ENCODE data around the gene CEP72. TPM values are rescaled to one million over a fixed set of nuclear protein-coding genes. Genes with fewer than 3 reads are reported as not detected.

CEP72 gene
- total and polyA plus RNA-seq, 4 donors = 1.3 to 5.9 (median 2.6) TPM

DNA sequence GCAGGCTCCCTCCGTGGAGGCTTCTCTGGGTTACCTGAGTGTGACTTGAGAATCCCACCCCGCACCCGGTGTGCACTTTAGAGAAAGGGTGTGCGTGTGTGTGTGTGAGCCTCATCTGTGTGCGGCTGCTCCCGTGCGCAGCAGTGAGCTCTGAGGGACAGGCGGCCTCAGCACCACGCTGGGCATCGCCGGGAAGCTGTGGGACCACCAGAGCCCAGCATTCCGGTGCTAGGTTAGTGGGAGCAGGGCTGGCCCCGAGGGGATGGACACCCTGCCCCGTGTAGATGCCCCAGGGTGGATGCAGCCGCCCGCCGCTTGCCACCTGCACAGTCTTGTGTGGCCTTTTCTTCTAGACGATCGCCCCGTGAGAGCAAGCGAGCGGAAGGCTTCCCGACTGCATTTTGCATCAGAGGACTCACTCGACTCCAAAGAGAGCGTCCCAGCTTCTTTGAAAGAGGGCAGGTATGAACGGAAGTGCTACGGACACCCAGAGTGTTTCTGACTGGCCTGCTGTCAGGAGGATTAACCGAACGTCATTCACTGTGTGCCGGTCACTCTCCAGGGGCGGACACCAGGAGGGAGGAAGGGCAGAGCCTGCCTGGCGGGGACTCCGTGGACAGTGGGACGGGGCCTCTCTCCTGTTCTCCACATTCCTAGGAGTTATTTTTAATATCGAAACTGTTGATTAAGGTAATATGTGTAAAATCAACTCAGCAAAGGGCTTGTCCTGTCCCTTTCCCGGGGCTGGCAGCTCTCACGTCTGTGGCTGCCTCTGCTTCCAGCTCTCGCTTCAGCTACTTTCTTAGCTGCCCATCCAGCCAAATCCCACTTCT lies 12.2 kb downstream of the CEP72 start:
- no peak overlapping the region for H3K9ac ChIP-seq (ENCODE audit: low read depth in 1 of 2, low read length in 2 of 2)
- no peaks in the 10 kb centered on the region for H3K27me3 ChIP-seq (ENCODE audit: control insufficient read depth in 4 of 4, insufficient read depth in 4 of 4, low read length in 3 of 4)
- no peak for DNase-seq (ENCODE audit: low spot score)
- H3K9me3 ChIP-seq (ENCODE audit: control insufficient read depth in 4 of 4, low read length in 3 of 4) = no peaks in the 10 kb centered on the region
- H3K4me3 ChIP-seq (ENCODE audit: low read depth in 1 of 3, low read length in 3 of 3) = no peak overlapping the region
- H3K27ac ChIP-seq (ENCODE audit: low read depth in 1 of 2, low read length in 2 of 2) = no peak overlapping the region
- 97% methylated on average over 38 of the region's 38 CpGs for WGBS
- H3K36me3 ChIP-seq (ENCODE audit: control insufficient read depth in 4 of 4, insufficient read depth in 3 of 4, low read depth in 1 of 4, low read length in 3 of 4) = peaks cover 10 to 50% (median 14%) of the 10 kb centered on the region in 4 donors
- TF ChIP-seq TAF1 (conservative IDR thresholded peaks at IDR 0.05) (no peak), RAD21 (IDR thresholded peaks at IDR 0.05) (no peak), RXRA (IDR thresholded peaks at IDR 0.05) (no peak), FOXA1 (IDR thresholded peaks at IDR 0.05) (no peak), HNF4A (conservative IDR thresholded peaks at IDR 0.05) (no peak), FOXA2 (IDR thresholded peaks at IDR 0.05) (no peak), YY1 (IDR thresholded peaks at IDR 0.05) (no peak), GABPA (IDR thresholded peaks at IDR 0.05 in 1 of 2, conservative IDR thresholded peaks at IDR 0.05 in 1 of 2) (no peak), JUND (IDR thresholded peaks at IDR 0.05) (no peak)
- TF ChIP-seq, protein P1, sequence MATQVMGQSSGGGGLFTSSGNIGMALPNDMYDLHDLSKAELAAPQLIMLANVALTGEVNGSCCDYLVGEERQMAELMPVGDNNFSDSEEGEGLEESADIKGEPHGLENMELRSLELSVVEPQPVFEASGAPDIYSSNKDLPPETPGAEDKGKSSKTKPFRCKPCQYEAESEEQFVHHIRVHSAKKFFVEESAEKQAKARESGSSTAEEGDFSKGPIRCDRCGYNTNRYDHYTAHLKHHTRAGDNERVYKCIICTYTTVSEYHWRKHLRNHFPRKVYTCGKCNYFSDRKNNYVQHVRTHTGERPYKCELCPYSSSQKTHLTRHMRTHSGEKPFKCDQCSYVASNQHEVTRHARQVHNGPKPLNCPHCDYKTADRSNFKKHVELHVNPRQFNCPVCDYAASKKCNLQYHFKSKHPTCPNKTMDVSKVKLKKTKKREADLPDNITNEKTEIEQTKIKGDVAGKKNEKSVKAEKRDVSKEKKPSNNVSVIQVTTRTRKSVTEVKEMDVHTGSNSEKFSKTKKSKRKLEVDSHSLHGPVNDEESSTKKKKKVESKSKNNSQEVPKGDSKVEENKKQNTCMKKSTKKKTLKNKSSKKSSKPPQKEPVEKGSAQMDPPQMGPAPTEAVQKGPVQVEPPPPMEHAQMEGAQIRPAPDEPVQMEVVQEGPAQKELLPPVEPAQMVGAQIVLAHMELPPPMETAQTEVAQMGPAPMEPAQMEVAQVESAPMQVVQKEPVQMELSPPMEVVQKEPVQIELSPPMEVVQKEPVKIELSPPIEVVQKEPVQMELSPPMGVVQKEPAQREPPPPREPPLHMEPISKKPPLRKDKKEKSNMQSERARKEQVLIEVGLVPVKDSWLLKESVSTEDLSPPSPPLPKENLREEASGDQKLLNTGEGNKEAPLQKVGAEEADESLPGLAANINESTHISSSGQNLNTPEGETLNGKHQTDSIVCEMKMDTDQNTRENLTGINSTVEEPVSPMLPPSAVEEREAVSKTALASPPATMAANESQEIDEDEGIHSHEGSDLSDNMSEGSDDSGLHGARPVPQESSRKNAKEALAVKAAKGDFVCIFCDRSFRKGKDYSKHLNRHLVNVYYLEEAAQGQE (IDR thresholded peaks at IDR 0.05) = no peak
- TF ChIP-seq, protein P2, sequence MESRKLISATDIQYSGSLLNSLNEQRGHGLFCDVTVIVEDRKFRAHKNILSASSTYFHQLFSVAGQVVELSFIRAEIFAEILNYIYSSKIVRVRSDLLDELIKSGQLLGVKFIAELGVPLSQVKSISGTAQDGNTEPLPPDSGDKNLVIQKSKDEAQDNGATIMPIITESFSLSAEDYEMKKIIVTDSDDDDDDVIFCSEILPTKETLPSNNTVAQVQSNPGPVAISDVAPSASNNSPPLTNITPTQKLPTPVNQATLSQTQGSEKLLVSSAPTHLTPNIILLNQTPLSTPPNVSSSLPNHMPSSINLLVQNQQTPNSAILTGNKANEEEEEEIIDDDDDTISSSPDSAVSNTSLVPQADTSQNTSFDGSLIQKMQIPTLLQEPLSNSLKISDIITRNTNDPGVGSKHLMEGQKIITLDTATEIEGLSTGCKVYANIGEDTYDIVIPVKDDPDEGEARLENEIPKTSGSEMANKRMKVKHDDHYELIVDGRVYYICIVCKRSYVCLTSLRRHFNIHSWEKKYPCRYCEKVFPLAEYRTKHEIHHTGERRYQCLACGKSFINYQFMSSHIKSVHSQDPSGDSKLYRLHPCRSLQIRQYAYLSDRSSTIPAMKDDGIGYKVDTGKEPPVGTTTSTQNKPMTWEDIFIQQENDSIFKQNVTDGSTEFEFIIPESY (IDR thresholded peaks at IDR 0.05) = no peak
- TF ChIP-seq, protein P3, sequence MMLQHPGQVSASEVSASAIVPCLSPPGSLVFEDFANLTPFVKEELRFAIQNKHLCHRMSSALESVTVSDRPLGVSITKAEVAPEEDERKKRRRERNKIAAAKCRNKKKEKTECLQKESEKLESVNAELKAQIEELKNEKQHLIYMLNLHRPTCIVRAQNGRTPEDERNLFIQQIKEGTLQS (IDR thresholded peaks at IDR 0.05) = no peak
- H3K4me1 ChIP-seq (ENCODE audit: control insufficient read depth in 4 of 4, insufficient read depth in 4 of 4, low read length in 3 of 4) = no peaks in the 10 kb centered on the region

DNA sequence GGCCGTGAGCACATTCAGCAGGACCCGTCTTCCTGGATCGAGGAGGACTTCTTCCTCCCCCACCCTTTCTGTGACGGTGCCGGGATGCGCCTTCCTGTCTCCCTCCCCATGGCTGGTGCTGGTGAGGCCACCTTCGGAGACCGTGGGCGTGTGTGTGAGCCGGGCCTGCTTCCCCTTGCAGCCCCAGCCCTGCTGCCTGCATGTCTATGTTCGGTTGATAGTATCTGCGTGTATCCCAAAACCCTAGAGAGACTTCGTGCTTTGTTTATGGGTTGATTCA lies 12.8 kb downstream of the CEP72 start:
- Histone ChIP-seq H3K4me1 (ENCODE audit: control insufficient read depth in 4 of 4, insufficient read depth in 4 of 4, low read length in 3 of 4) (no peaks in the 10 kb centered on the region), H3K9me3 (ENCODE audit: control insufficient read depth in 4 of 4, low read length in 3 of 4) (no peaks in the 10 kb centered on the region), H3K27me3 (ENCODE audit: control insufficient read depth in 4 of 4, insufficient read depth in 4 of 4, low read length in 3 of 4) (no peaks in the 10 kb centered on the region), H3K36me3 (ENCODE audit: control insufficient read depth in 4 of 4, insufficient read depth in 3 of 4, low read depth in 1 of 4, low read length in 3 of 4) (peaks cover 9 to 44% (median 12%) of the 10 kb centered on the region in 4 donors), H3K9ac (ENCODE audit: low read depth in 1 of 2, low read length in 2 of 2) (no peak overlapping the region), H3K4me3 (ENCODE audit: low read depth in 1 of 3, low read length in 3 of 3) (no peak overlapping the region), H3K27ac (ENCODE audit: low read depth in 1 of 2, low read length in 2 of 2) (no peak overlapping the region)
- WGBS = 90% methylated on average over 13 of the region's 13 CpGs
- DNase-seq (ENCODE audit: low spot score) = no peak
- TF ChIP-seq, protein P3 (IDR thresholded peaks at IDR 0.05) = no peak
- TF ChIP-seq EGR1 (IDR thresholded peaks at IDR 0.05; ENCODE audit: low read depth in 2 of 2) = no peak
- TF ChIP-seq GABPA (IDR thresholded peaks at IDR 0.05 in 1 of 2, conservative IDR thresholded peaks at IDR 0.05 in 1 of 2) = no peak
- TF ChIP-seq, protein P4, sequence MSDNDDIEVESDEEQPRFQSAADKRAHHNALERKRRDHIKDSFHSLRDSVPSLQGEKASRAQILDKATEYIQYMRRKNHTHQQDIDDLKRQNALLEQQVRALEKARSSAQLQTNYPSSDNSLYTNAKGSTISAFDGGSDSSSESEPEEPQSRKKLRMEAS (IDR thresholded peaks at IDR 0.05) = no peak
- TF ChIP-seq, protein P2 (IDR thresholded peaks at IDR 0.05) = no peak
- TF ChIP-seq TAF1 (conservative IDR thresholded peaks at IDR 0.05) = no peak
- TF ChIP-seq, protein P1 (IDR thresholded peaks at IDR 0.05) = no peak
- no peak for TF ChIP-seq JUND (IDR thresholded peaks at IDR 0.05)
- TF ChIP-seq FOXA1 (IDR thresholded peaks at IDR 0.05) = no peak
- no peak for TF ChIP-seq RAD21 (IDR thresholded peaks at IDR 0.05)
- no peak for TF ChIP-seq YY1 (IDR thresholded peaks at IDR 0.05)
- TF ChIP-seq FOXA2 (IDR thresholded peaks at IDR 0.05) = no peak
- TF ChIP-seq HNF4A (conservative IDR thresholded peaks at IDR 0.05) = no peak
- TF ChIP-seq, protein P5, sequence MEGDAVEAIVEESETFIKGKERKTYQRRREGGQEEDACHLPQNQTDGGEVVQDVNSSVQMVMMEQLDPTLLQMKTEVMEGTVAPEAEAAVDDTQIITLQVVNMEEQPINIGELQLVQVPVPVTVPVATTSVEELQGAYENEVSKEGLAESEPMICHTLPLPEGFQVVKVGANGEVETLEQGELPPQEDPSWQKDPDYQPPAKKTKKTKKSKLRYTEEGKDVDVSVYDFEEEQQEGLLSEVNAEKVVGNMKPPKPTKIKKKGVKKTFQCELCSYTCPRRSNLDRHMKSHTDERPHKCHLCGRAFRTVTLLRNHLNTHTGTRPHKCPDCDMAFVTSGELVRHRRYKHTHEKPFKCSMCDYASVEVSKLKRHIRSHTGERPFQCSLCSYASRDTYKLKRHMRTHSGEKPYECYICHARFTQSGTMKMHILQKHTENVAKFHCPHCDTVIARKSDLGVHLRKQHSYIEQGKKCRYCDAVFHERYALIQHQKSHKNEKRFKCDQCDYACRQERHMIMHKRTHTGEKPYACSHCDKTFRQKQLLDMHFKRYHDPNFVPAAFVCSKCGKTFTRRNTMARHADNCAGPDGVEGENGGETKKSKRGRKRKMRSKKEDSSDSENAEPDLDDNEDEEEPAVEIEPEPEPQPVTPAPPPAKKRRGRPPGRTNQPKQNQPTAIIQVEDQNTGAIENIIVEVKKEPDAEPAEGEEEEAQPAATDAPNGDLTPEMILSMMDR (IDR thresholded peaks at IDR 0.05; ENCODE audit: low read depth, low read length, missing input control) = no peak
- no peak for TF ChIP-seq RXRA (IDR thresholded peaks at IDR 0.05)
